Stimulated activated effector memory CD8-positive, alpha-beta T cell treated with anti-CD3 and anti-CD28 coated beads, Interleukin-12 subunit alpha, Interleukin-12 subunit beta, amount 100 ng/mL, for 72 hours (primary cell): ENCODE measurements around the gene LRRC32.

Source experiments
- ATAC-seq: fragments of 150-1000 bp; cut with Tn5 transposase; 2 replicates; pipeline ENCODE4 v1.10.0; 2021
- DNase-seq, 2 donors: peaks; one replicate each; pipeline ENCODE4 v3.0.0; 2021 to 2022; ENCODE audit warnings: low spot score in 2 of 2
- H3K27ac Mint-ChIP-seq: one replicate; pipeline ENCODE4 v1.8.0; 2022; ENCODE audit warnings: mild to moderate bottlenecking, mixed read lengths
- H3K36me3 Mint-ChIP-seq: one replicate; pipeline ENCODE4 v1.8.0; 2022; ENCODE audit warnings: mild to moderate bottlenecking, mixed read lengths
- H3K4me1 Mint-ChIP-seq: one replicate; pipeline ENCODE4 v1.8.0; 2022; ENCODE audit warnings: mixed read lengths
- H3K4me3 Mint-ChIP-seq: one replicate; pipeline ENCODE4 v1.8.0; 2022; ENCODE audit warnings: mild to moderate bottlenecking, mixed read lengths
- H3K9me3 Mint-ChIP-seq: one replicate; pipeline ENCODE4 v1.8.0; 2022; ENCODE audit warnings: mixed read lengths

The LRRC32 gene

GRCh38 chr11:76689313-76690260 lies 19.0 kb upstream of the LRRC32 start:
- no peaks in the 10 kb centered on the region for H3K36me3 Mint-ChIP-seq
- ATAC-seq: peak; percentile 25
- H3K4me3 Mint-ChIP-seq: no peak overlapping the region
- no peak for DNase-seq
- peak overlapping the region; percentile 29 for H3K27ac Mint-ChIP-seq
- H3K4me1 Mint-ChIP-seq: peaks cover 27% of the 10 kb centered on the region
- H3K9me3 Mint-ChIP-seq: no peaks in the 10 kb centered on the region

DNA sequence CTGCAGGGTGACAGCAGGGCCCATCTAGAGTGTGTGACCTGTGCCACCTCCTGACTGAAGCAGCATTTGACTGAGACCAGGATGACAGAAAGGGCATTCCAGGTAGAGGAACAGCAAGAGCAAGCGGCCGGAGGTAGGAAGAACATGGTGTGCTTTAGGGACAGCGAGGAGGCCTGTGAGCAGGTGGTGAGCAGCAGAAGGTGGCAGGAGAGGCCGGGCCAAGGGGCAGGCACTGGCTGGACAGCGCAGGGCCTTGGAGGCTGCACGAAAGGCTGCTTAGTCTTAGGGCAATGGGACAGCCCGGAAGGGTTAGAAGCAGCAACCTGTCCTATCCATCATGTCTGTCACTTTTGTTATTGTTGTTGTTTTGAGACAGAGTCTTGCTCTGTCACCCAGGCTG lies 17.6 kb upstream of the LRRC32 start:
- ATAC-seq: no peak
- DNase-seq: no peak
- peaks cover 27% of the 10 kb centered on the region for H3K4me1 Mint-ChIP-seq
- no peak overlapping the region for H3K27ac Mint-ChIP-seq
- H3K9me3 Mint-ChIP-seq: no peaks in the 10 kb centered on the region
- no peak overlapping the region for H3K4me3 Mint-ChIP-seq
- no peaks in the 10 kb centered on the region for H3K36me3 Mint-ChIP-seq

- H3K4me3 Mint-ChIP-seq: peak overlapping the region; percentile 37
- H3K27ac Mint-ChIP-seq: peak overlapping the region; percentile 60
- ATAC-seq (peak; percentile 25), DNase-seq (no peak)
- H3K4me1 Mint-ChIP-seq: peaks cover 27% of the 10 kb centered on the region
- no peaks in the 10 kb centered on the region for H3K36me3 Mint-ChIP-seq
- H3K9me3 Mint-ChIP-seq: no peaks in the 10 kb centered on the region
Measured at GRCh38 chr11:76686261-76687079, 15.9 kb upstream of the LRRC32 start.

GRCh38 chr11:76685831-76686230 lies 15.3 kb upstream of the LRRC32 start:
- peak overlapping the region; percentile 37 for H3K4me3 Mint-ChIP-seq
- H3K36me3 Mint-ChIP-seq: no peaks in the 10 kb centered on the region
- H3K4me1 Mint-ChIP-seq: peaks cover 27% of the 10 kb centered on the region
- H3K27ac Mint-ChIP-seq: peak overlapping the region; percentile 60
- ATAC-seq: no peak
- DNase-seq: no peak
- no peaks in the 10 kb centered on the region for H3K9me3 Mint-ChIP-seq

DNA sequence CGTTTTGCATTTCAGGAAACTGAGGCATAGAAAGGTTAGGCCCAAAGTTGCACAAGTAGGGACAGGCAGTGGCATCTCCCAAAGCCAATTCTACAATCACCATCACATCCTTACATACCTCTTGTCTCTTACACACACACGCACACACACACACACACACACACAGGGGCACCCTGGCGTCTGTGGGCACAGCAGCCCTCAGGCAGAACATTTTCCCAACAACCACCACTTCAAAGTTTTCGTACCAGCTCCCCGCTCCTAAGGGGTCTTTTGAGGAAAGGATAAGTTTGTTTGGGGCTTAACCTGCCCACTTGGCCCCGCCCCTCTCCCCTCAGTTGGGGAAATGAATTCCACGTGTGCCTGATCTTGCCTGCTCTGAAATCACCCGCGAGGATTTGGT lies 14.7 kb upstream of the LRRC32 start:
- Mint-ChIP-seq H3K4me1 (peaks cover 27% of the 10 kb centered on the region), H3K4me3 (no peak overlapping the region), H3K27ac (no peak overlapping the region), H3K9me3 (no peaks in the 10 kb centered on the region), H3K36me3 (no peaks in the 10 kb centered on the region)
- no peak for DNase-seq
- no peak for ATAC-seq

GRCh38 chr11:76684516-76684915 lies 14.0 kb upstream of the LRRC32 start:
- no peak for ATAC-seq
- H3K27ac Mint-ChIP-seq: no peak overlapping the region

DNA sequence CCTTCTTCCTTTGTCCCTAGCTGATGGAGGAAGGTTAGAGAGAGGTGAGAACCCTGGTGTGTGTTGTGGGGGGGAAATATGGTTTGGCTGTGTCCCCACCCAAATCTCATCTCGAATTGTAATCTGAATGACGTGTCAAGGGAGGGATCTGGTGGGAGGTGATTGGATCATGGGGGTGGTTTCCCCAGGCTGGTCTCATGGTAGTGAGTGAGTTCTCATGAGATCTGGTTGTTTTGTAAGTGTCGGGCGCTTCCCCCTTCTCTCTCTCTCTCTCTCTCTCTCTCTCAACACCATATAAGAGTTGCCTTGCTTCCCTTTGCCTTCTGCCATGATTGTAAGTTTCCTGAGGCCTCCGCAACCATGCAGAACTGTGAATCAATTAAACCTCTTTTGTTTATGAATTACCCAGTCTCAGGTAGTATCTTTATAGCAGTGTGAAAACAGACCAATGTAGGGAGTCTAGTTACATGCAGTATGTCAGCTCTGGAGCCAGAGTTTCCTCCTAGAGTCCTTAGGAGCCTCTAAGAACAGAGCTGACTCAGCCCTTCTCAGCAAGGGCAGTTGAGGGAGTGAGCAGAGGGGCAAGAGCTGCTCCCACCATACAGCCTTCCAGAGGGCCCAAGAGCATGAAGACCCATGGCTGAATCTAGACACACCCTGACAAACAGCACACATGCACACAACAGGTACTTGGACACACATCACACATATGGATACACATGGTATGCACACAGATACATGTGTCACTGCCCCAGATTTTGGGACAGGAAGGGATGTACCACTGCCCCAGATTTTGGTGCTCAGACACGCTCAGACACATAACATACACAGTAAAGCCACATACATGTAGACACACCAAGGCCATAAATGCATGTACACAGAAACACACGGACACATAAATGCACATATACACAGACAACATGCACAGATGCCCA lies 12.9 kb upstream of the LRRC32 start:
- Mint-ChIP-seq H3K27ac (no peak overlapping the region), H3K4me1 (peaks cover 17% of the 10 kb centered on the region), H3K9me3 (no peaks in the 10 kb centered on the region), H3K36me3 (no peaks in the 10 kb centered on the region), H3K4me3 (no peak overlapping the region)
- DNase-seq (no peak), ATAC-seq (no peak)

More at GRCh38 chr11:76684516-76684915, 14.0 kb upstream of the LRRC32 start:
- Mint-ChIP-seq H3K9me3 (no peaks in the 10 kb centered on the region), H3K4me3 (no peak overlapping the region), H3K4me1 (peaks cover 27% of the 10 kb centered on the region), H3K36me3 (no peaks in the 10 kb centered on the region)
- DNase-seq: no peak

DNA sequence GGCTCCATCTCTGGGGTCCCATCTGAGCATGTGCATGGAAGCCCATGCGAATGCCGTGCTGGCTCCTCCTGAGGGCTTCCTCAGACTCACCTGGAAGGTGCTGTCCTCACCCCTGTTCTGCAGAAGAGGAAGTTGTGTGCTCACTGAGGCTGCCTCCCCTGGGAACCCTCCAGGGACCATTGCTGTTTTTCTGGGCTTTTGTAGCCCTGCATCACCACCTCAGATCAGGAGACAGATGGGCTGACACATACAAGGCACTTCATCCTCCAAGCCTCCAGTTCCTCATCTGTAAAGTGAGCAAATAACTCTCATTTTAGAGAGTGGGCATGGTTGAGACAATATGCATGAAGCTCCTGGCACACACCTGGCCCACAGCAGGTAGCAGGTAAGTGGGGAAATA lies 12.1 kb upstream of the LRRC32 start:
- H3K9me3 Mint-ChIP-seq: no peaks in the 10 kb centered on the region
- no peak overlapping the region for H3K4me3 Mint-ChIP-seq
- no peaks in the 10 kb centered on the region for H3K36me3 Mint-ChIP-seq
- H3K27ac Mint-ChIP-seq: no peak overlapping the region
- DNase-seq (no peak), ATAC-seq (no peak)
- peaks cover 24% of the 10 kb centered on the region for H3K4me1 Mint-ChIP-seq

- H3K4me3 Mint-ChIP-seq: no peak overlapping the region
- H3K36me3 Mint-ChIP-seq: no peaks in the 10 kb centered on the region
- peaks cover 23% of the 10 kb centered on the region for H3K4me1 Mint-ChIP-seq
- no peak for DNase-seq
- H3K9me3 Mint-ChIP-seq: no peaks in the 10 kb centered on the region
- H3K27ac Mint-ChIP-seq: no peak overlapping the region
- no peak for ATAC-seq
Measured at GRCh38 chr11:76682106-76682505, 11.6 kb upstream of the LRRC32 start.

DNA sequence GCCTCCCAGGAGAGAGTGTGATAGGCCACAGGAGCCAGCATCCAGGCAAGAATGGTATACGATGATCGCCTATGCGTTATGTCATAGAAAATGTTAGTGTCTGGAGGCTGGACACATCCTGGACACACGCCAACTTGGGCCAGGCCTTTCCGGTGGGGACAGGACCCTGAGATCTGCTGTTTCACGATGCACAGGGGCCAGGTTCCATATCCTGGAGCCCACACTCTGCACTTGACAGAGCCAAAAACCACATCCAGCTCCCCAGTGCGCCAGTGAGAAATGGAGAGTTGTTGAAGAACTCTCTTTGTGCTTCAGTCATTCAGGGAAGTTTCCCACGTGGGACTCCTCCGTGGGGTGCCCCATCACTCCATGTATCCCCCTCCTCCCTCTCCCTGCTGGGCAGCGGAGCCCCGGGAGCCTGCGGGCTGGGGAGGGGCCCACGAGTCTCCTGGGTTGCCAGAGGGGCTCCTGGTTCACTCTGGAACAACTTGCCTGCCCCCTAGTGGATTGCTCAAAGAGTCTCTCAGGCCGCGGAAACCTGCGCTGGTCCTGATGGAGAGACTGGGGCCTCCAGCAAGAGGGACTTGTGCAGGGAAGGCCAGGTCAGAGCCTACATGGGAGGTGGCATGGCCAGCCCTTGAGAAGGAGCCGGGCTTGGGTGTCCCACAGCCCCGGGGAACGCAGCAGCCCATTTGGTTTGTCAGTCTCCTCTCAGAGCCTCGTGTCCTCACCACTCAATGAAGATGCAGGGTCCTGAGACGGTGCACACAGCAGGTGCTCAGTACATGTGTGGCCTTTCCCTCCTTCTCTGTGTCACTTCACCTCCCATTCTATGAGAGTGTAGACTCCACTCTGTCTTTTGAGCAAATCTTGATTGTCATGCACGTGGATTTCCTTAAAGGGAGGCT lies 10.2 kb upstream of the LRRC32 start:
- H3K27ac Mint-ChIP-seq: no peak overlapping the region
- peaks cover 17% of the 10 kb centered on the region for H3K4me1 Mint-ChIP-seq
- no peaks in the 10 kb centered on the region for H3K9me3 Mint-ChIP-seq
- peak; percentile 63 to 84 for DNase-seq
- H3K4me3 Mint-ChIP-seq: no peak overlapping the region
- ATAC-seq: peak; percentile 67
- no peaks in the 10 kb centered on the region for H3K36me3 Mint-ChIP-seq

DNA sequence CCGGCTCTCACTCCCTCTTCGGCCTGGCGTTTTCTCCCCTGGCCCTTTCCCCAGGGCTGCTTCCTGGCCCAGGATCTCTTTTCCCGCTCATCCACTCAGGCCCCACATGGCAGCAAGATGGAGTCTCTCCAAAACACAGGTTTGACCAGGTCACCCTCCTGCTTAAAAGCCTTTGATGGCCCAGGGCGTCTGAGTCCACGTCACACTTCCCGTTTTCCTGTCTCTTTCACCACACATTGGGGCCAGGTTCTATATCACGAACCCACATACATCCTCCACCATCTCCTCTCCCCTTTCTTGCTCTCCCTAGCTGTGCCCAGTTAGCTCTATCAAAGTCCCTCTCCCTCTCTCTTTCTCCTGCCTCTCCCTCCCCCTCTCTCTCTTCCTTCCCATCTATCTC lies 7.8 kb upstream of the LRRC32 start:
- H3K4me1 Mint-ChIP-seq: peaks cover 20% of the 10 kb centered on the region
- DNase-seq: no peak
- peak overlapping the region; percentile 51 for H3K27ac Mint-ChIP-seq
- no peaks in the 10 kb centered on the region for H3K36me3 Mint-ChIP-seq
- H3K9me3 Mint-ChIP-seq: no peaks in the 10 kb centered on the region
- ATAC-seq: no peak
- H3K4me3 Mint-ChIP-seq: no peak overlapping the region

- no peaks in the 10 kb centered on the region for H3K36me3 Mint-ChIP-seq
- peak overlapping the region; percentile 51 for H3K27ac Mint-ChIP-seq
- DNase-seq (no peak), ATAC-seq (no peak)
- H3K9me3 Mint-ChIP-seq: no peaks in the 10 kb centered on the region
- H3K4me1 Mint-ChIP-seq: peaks cover 29% of the 10 kb centered on the region
- H3K4me3 Mint-ChIP-seq: no peak overlapping the region
Measured at GRCh38 chr11:76677458-76677765, 6.9 kb upstream of the LRRC32 start.

DNA sequence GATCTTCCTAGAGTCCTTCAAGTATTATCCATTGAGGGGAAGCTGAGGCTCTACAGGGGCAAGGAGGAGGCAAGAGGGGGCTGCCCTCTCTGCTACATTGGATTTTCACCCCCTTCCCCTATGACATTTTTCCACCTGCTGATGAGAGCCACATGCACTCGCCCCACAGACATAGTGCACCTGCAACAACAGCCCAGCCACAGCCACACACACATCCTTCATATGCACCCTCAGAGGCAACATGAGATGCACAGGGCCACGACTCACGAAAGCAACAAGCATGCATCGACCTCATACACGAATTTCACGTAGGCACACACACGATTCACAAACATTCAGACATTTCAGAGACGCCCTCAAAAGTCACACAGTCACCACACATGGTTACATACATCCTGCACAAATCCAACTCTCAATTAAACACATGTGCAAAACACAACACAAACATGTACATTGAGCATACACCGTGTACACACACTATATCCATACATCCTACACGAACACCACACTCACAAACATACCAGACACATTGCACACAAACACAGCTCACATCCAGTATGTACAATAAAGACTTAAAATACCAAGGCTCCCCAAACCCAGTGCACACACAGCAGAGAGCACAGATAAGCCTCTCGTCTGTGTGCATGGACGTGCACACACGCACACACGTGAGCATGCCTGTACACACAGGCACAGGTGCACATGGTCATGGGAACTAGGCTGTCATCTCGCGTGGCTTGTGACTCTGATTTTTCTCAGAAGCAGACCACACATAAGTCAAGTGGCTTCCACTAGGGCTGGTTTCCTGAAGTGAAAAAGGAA lies 6.3 kb upstream of the LRRC32 start:
- Mint-ChIP-seq H3K36me3 (no peaks in the 10 kb centered on the region), H3K9me3 (no peaks in the 10 kb centered on the region), H3K27ac (no peak overlapping the region), H3K4me1 (peaks cover 32% of the 10 kb centered on the region), H3K4me3 (no peak overlapping the region)
- DNase-seq (no peak), ATAC-seq (no peak)
